Activated gamma-delta T cell treated with Interleukin-2 at 50 U/mL for 16 hours (primary cell): Measurements from ENCODE around the gene ANKRD55.
"Not testable (repeated sequence)": the region's sequence is repeated elsewhere in the genome, so short reads cannot be mapped to it uniquely, and the experiment has no call there.

Source experiments
- DNase-seq: peaks from one replicate; pipeline ENCODE4 v3.0.0-alpha.2; 2020

ANKRD55 gene

DNA sequence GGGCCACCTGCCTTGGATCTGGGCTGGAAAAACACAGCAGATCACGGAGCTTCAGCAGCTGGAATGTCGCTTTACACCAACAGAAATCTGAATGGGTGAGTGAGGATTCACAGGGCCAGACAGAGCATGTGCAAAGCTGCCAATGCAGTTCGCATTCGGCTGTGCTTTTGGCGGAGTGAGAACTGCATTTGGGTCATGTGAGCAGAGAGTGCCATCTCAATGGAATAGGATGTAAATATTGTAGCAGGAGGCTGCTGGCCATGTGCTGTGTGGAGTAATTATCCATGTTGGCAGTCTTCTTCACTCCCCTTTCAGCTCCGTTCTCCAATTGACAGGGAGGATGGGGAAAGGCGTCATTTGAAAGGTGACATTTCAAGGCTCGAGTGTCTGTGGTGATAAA, at the start of gene ANKRD55:
Gene ANKRD55, minus strand, starts transcription at position 101 of the 400 bp plus-strand sequence. CDS start 417 bp downstream, outside the sequence.
- DNase-seq: no peak

DNA sequence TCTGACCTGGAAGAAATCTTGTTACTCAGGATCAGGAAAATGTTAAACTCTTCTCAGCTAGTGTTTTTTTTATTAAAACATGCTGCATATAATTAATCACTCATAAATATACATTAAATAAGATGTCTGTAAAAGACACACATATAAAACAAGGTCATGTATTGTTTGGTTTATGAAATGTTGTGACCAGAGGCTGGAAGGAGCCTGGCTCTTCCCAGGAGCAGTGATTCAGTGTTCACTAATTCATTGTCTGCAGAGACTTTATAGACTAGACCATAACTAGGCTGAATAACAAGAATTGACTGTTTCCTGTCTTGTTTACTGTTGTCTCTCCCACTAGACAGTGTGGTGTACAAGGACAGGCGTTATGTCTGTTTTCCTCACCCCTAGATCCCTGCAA, 49.1 kb upstream of the ANKRD55 start:
- no peak for DNase-seq

DNA sequence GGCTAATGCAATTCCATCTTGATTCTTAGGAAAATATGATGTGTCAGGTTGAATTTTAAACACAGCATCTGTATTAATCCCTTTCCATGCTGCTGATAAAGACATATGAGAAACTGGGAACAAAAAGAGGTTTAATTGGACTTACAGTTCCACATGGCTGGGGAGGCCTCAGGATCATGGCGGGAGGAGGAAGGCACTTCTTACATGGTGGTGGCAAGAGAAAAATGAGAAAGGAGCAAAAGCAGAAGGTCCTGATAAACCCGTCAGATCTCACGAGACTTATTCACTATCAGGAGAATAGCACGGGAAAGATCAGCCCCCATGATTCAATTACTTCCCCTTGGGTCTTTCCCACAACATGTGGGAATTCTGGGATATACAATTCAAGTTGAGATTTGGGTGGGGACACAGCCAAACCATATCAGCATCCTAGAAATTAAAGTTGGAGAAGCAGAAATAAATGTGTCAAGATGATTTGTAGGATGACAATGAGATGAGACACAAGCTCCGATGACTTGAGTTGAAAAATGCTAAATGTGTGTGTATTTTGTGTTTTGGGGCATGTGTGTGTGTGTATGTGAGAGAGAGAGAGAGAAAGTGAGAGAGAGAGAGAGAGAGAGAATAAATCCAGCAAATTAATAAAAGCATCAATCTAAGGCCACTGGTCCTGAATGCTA, 48.5 kb upstream of the ANKRD55 start:
- DNase-seq: no peak

DNA sequence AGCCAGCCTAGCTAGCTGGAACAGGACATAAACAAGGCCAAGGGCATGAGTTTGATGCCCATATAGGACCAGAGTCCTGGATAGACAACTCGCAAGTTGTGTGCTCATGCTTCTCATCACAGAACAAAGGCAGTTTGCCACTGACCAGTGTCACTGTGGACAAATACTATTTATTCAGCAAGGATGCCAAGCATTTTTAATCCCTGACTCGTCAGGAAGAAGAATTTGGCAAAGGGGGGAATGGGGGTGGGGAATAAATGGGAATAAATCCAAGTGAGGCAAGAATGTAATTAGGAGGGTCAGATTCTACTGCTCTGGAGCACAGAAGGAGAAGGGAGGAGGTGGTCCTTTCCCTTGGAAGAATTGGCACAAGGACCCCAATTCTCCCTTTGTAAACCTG, 46.8 kb upstream of the ANKRD55 start:
- no peak for DNase-seq

DNA sequence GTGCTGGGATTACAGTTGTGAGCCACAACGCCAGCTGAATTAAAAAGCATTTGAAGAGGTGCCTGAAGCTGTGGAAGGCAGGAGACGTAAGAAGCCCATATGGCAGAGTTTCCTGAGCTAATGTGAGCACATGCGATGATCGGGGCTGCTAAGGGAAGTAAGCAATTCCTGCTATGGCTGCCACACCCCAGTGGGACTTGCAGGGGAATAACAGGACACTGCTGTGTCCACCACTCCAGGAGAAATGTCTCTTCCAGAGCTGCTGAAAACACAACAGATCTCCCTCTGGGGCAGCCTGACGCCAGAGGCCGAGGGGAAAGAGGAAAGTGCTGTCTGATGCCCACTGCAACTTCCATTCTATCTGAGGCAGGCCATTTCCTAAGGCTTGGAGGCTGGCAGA, 46.2 kb upstream of the ANKRD55 start:
- DNase-seq: no peak

DNA sequence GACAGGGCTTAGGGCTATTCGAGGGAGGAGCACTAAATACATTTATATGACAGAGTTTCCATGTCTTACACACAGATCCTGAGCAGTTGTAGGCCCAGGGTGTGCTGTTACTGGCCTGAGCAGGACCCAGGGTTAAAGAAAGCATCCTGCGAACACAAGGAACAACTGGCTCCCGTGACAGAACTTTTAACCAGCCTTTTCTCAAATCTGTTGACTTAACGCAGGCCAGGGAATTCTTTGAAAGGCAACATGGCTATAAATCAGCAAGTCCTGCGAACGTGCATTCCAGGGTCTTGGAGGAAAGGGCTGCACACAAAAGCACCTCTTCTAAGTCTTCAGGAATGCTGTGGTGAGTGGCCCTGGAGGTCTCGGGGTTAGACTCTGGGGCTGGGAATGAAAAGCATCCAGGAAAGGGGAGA, 45.2 kb upstream of the ANKRD55 start:
- no peak for DNase-seq

DNA sequence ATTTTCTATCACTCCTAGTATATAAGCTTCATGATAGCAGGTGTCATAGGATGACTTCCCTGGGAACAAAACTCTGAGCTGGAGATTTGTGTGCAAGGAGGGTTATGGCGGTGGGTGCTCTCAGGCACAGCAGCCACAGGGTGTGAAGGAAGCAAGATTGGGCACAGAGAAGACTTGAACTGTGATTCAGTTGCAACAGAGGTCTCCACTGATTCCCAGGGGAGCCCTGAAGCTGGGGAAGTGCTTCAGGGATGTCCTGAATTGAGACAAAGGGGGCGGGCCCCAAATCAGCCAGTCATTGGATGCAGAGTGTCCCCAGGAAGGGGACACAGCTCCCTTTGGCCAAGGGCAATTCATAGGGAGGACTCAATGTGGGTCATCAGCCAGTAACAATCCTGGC, 44.4 kb upstream of the ANKRD55 start:
- DNase-seq: no peak

DNA sequence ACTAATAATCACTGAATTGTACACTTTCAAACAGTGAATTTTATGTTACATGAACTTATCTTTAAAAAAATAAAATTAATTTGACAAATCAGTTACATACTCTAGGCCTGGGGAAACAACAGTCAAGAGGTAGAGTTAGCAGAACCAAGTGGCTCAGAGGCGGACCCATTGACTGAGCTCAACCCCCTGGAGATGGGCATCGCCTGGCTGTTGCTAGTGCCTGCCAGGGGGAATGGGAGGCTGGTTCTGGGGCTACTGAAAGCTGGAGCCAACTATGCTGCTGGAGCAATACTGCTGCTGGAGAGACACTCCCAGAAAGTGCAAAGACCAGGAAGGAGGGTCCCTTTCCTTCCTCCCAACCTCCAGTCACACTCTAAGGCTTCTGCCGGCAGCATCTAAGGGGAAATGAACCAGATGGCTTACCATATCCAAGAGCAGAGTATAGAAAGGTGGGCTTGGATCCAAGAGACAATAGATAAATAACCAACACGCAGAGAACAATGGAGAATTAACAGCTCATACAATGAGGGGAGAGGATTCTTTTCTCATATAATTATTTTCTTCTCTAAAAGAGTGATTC, 40.3 kb upstream of the ANKRD55 start:
- no peak for DNase-seq

DNA sequence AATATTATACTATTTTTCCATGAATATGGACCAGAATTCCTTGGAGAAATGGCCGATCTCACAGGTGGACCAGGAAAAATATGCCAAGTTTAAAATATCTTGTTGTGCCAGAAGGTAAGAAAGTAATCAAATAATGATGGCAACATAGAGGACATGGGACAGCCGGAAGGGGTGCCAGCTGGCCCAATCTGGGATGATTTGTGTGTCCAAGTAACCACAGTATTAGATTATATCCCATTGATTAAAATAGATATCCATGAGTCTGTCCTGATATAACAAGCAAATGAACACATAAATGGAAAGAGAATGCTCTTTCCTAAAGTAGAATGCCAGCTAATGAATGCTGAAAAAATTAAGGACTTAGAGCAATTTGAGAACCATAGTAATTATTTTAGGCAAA, 39.6 kb upstream of the ANKRD55 start:
- no peak for DNase-seq

DNA sequence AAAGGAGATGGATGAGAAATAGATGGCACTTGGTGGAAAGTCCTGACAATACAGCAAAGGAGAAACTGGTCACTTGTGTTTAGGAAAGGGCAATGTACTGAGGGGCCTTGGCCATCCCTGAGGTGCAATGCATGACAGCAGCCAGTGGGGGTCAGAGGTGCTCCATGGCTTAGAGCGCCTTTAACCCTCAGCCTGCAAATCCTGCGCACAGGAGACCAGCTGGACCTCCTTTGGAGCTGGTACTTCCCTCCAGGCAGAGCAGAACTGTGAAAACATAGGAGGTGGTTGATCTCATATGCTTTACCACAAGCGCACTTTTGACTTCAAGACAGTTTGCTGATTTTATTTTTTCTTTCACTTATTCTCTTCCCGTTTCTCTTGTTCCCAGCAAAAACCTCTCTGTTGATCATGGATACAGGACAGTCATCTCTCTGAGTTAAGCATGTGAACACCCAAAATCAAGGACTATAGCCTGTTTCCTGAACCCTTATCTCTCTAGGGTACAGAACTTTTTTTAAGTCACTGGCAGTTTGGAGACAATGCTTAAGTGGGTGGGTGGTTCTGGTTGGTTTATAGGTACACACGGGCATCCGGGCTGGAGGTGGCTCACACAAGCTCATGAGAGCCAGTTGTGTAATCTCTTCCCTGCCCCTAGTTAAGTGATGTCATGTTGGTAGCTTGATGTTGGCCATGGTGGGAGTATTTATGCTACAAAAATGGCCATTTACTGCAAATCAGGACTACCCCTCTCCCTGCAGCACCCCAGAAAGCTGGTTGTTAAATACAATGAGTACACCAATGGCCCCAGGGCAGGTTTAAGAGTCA, 37.6 kb upstream of the ANKRD55 start:
- DNase-seq: peak; percentile 68

DNA sequence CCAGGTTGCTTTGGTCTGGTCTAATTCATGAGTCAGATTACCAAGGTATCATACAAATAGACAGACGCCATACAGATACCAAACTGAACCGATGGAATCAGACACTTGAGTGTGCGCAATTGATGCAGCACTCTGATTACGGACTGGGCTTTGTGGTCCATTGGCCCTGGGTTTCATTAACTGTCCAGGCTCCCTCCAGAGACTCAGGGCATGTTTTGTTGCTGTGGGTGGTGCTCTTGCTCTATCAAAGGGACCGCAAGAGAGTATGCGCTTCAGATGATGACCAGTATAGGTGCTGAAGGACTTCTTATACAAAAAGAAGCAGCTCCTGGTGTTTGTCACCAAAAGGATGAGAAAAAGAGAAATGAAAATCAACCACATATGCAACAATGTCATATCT, 36.9 kb upstream of the ANKRD55 start:
- no peak for DNase-seq

DNA sequence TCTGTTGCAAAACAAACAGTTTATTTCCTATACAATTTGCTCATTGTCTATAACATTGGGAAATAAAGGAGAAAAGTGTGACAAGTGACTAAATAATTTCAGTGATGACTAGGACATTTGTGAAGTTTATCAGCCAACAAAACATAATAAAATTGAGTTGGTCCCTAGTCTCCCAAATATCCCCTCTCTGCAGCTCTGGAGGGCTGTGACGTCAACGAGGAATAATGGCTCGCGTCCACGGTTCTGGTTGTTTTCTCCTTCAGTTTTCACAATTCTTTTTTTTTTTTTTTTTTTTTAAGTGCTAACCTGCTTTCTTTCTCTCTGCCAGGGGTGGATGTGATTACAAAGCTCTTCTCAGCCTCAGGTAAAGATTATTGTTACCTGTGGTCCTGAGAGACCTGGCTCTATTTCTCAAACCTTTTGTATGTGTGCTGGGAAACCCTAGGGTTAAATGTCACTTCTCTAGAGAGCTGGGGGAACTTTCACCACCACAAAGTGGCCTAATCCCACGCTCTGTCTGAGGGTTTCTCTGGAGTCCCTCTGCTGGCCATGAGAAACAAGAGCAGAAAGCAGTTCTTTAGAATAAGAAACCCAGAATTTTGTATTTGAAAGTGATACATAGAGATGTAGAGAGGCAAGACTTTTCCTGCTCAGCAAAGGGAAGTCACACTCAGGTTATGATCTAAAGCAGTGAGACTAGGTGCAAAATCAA, 36.2 kb upstream of the ANKRD55 start:
- DNase-seq: no peak

DNA sequence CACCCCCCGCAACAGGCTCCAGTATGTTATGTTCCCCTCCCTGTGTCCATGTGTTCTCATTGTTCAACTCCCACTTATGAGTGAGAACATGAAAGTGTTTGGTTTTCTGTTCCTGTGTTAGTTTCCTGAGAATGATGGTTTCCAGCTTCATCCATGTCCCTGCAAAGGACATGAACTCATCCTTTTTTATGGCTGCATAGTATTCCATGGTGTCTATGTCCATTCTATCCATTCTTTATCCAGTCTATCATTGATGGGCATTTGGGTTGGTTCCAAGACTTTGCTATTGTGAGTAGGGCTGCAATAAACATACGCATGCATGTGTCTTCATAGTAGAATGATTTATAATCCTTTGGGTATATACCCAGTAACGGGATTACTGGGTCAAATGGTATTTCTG, 35.6 kb upstream of the ANKRD55 start:
- not testable (repeated sequence) for DNase-seq

DNA sequence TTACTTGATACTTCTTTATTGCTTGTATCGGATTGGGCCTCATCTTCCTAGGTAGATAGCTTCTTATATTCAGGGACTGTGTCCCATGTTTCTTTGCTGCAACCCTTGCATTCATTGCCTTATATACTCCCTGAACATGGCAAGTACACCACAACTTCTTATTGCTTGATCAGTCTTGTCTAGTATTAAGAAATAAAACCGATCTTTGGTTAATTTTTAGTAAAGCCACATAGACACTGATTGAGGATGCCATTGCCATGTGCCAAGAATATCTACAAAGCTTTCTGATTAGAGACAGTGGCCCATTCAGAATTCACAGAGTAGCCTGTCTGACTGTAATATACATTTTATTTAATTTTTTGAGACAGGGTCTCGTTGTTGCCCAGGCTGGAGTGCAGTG, 34.7 kb upstream of the ANKRD55 start:
- no peak for DNase-seq

DNA sequence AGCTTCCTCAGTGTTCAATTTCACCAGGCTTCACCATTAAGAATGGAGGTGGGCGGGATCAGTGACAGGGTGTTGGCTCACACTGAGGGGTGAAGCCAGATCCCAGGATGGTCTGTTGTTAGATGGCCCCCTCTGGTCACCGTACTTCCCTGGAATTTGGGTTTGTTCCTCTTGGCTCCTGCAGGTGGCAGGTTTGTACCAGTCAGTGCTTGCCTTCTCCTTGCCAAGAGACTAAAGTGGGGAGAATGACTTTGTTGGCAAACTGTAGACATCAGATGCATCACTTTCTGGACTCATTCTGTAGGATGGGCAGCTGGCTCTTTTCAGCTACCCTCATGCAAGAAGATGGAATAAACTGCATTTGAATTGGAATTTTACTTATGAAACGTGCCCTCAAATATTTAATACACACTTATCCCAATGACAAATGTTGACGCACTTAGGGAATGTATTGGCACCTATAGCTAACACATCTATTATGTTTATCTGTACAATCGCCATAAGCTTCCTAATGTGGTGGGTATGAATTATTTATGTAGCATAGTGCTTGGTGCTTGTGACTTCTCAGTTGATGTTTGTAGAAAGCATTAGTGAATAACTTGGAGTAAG, 31.4 kb upstream of the ANKRD55 start:
- DNase-seq: no peak

DNA sequence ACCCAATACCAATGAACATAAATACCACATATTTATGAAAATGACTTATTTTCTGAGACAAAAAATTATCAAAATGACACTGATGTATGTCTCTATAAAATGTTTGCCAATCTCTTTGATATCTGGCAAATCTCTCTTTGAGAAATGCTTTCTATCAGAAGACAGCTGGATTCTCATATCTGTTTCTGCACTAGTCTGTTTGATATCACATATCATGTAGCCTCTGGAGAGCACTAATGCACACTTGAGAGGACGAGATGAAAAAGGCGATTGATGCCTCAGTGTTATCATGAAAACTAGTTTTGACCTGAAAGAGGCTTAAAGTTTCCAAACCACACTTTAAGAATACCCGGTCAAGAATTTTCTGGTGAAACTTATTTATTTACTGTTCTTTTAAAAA, 29.1 kb upstream of the ANKRD55 start:
- no peak for DNase-seq

DNA sequence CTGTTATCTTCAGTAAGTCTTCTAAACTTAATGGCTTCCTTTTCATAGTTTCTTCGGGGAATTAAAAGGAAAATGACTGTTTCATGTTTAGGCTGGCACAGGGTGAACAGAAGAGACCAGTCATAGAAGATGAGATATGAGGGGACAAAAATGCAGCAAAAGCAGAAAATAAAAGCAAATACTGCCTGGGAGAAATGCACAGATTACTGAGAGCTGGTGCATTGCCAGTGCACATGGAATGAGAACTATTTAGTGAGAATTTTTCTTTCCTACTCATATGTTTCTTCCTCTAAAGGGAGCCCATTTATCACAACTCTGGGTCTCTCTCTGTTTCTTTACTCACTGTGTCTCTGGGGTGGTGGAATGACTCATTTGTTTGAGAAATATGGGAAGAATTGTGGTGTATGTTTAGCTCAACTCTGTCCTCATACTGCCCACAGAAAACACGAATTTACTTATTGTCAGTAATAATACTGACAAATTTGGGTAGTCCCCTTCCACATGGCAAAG, 25.9 kb upstream of the ANKRD55 start:
- no peak for DNase-seq

DNA sequence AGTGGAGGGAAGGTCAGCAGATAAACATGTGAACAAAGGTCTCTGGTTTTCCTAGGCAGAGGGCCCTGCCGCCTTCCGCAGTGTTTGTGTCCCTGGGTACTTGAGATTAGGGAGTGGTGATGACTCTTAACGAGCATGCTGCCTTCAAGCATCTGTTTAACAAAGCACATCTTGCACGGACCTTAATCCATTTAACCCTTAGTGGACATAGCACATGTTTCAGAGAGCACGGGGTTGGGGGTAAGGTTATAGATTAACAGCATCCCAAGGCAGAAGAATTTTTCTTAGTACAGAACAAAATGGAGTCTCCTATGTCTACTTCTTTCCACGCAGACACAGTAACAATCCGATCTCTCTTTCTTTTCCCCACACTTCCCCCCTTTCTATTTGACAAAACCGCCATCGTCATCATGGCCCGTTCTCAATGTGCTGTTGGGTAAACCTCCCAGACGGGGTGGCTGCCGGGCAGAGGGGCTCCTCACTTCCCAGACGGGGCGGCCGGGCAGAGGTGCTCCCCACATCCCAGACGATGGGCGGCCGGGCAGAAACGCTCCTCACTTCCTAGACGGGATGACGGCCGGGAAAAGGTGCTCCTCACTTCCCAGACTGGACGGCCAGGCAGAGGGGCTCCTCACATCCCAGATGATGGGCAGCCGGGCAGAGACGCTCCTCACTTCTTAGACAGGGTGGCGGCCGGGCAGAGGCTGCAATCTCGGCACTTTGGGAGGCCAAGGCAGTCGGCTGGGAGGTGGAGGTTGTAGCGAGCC, 24.8 kb upstream of the ANKRD55 start:
- not testable (repeated sequence) for DNase-seq

DNA sequence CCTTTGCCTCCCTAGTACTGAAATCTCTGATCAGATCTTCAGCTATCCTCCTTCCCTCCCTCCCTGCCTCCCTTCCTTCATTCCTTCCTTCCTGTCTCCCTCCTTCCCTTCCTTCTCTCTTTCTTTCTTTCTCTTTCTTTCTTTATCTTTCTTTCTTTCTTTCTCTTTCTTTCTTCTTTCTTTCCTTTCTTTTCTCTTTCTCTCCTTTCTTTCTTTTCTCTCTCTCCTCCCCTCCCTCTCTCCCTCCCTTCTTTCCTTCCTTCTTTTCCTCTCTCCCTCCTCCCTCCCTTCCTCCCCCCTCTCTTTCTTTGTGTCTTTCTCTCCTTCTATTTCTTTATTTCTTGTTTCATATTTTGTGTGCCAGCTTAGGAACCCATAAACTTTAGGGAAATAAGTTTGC, 23.9 kb upstream of the ANKRD55 start:
- DNase-seq: no peak

DNA sequence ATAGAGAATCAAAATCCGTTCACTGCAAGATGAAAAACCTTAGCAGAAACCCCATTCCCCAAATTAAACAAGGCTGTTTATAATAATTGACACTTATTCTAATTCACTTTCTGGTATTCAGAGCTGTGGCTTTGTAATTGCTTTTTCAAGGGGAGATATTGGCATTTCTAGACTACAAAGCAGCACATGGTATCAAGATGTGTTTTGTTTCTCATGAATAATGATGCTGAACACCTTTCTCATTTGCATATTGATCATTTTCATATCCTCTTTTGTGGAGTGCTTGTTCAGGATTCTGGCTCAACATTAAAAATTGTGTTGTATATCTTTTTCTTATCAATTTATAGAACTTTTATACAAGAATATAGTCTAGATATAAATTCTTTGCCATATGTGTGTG, 22.4 kb upstream of the ANKRD55 start:
- no peak for DNase-seq

DNA sequence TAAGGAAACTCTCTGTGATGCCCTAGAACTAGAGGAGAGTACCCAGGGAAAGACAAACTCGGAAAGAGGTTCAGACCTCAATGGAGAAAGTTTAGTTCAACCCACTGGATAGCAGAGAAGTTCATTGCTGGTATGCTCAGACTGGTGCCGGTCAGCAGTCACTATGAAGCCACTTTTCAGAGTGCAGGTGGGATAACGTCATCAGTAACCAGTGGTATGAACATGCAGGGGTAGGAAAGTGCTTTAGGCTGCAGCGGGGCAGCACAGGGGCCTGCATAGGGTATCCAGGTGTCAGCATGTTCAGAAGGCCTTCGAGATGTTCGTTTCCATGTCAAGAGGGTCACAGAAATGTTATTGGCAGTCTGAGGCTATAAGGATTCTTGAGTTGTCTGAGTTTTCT, 20.8 kb upstream of the ANKRD55 start:
- DNase-seq: no peak

DNA sequence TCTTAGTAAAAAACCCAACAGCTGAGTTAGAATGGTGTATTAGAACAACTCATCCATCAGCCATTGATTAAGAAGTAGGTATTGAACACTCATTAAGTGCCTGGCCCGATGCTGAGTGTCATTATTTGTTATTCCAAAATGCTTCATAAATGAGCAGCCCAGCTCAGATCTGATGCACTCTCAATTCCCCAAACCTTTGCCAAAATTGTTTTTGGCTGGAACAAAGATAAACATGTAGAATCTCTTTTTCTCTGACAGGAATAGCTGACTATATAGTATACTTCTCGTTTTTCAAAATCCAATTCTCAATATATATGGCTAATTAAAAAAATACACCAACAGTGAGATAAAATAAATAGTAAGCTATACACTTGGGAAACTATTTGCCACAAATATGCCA, 20.0 kb upstream of the ANKRD55 start:
- no peak for DNase-seq
